Pancreas (tissue), 10 donors: Measurements from ENCODE around the gene DNAH1. TPM values are rescaled to one million over a fixed set of nuclear protein-coding genes. Genes with fewer than 3 reads are reported as not detected.

Experiments
- ATAC-seq, 4 donors: fragments of 200-7000 bp; cut with Tn5 transposase; one replicate each; pipeline versions ENCODE4 v1.8.0 to v1.9.1; 2020; ENCODE audit warnings: mild to moderate bottlenecking in 4 of 4, moderate library complexity in 4 of 4
- DNase-seq, 6 donors: peaks; one replicate each; pipeline ENCODE4 v3.0.0-alpha.2; 2020
- FAIRE-seq: peaks from 2 replicates; lab custom pipeline; 2012; peaks lifted over from hg19 to GRCh38; lab: Jason Lieb, UNC
- H3K27ac ChIP-seq, 4 donors: fragments of 200-600 bp; sonication (generic); 1 replicate in 3 of 4; 2 replicates in 1 of 4; pipeline versions ENCODE4 v1.5.0 to v1.8.0; 2020
- H3K27me3 ChIP-seq, 4 donors: fragments of 200-600 bp; one replicate each; pipeline ENCODE4 v1.8.0; 2021
- H3K36me3 ChIP-seq, 3 donors: fragments of 200-600 bp; sonication (generic) in 1 of 3; one replicate each; pipeline versions ENCODE4 v1.5.0 to v1.8.0; 2020 to 2021
- H3K4me1 ChIP-seq, 3 donors: fragments of 200-600 bp; one replicate each; pipeline ENCODE4 v1.8.0; 2021
- H3K4me3 ChIP-seq, 4 donors: fragments of 200-600 bp; sonication (generic) in 2 of 4; one replicate each; pipeline versions ENCODE4 v1.5.0 to v1.8.0; 2020 to 2021
- H3K9me3 ChIP-seq, 4 donors: fragments of 200-600 bp; one replicate each; pipeline ENCODE4 v1.8.0; 2021
- CTCF ChIP-seq, 4 donors: fragments of 200-600 bp; sonication (generic) in 3 of 4; IDR thresholded peaks; one replicate each; pipeline versions ENCODE4 v1.5.0 to v1.8.0; 2021; ENCODE audit warnings: antibody characterized with exemption in 4 of 4
- WGBS, 2 donors: extraction: QIAGEN DNeasy Blood & Tissue Kit; methylation state at CpG; one replicate each; pipeline ENCODE4 v1.1.7; 2013; 5-methylcytosine and 5-hydroxymethylcytosine counted together
- intact Hi-C, 3 donors: fragments of 100-400 bp; cut with DNase I; formaldehyde crosslinking; loops; one replicate each; pipeline versions ENCODE4 v1.11.1 to v1.14.2; 2022
- polyA plus RNA-seq, 2 donors: library from polyadenylated mRNA; stranded (reverse); fragments of 200-250 nt; gene quantifications; one replicate each; pipeline ENCODE4 v1.2.3, GENCODE V29; 2013
- total RNA-seq, 6 donors: library from RNA; stranded (reverse); fragmentation: NEBNext Ultra II Directional in 4 of 6; extraction: Animal tissue kit (Norgen Biotek cat#: 25700) in 4 of 6; gene quantifications; one replicate each; pipeline versions ENCODE4 v1.2.1 to v1.2.4, GENCODE V29; 2021 to 2023
- donor health status: healthy with polysubstance abuse.
- donor health status: DM: no; HTN: no; CAD: no; lungs with moderate emphysema.
- donor health status: DM: no; HTN: no; CAD: no.
- donor health status: control.
- donor health status: control.
- donor health status: Bipolar disorder and iron deficiency.
- donor health status: DM: yes; HTN: yes; CAD: no.
- donor health status: DM: no; HTN: no; CAD: no.
- donor health status: DM: no; HTN: no; CAD: no.
- donor health status: DM: yes; HTN: yes; CAD: no.

Gene DNAH1
- total and polyA plus RNA-seq, 8 donors = 2.9 to 11.4 (median 4.6) TPM

GRCh38 chr3:52367891-52368880 lies 52.1 kb downstream of the DNAH1 start:
- Histone ChIP-seq H3K9me3 (no peaks in the 10 kb centered on the region), H3K27ac (no peak overlapping the region), H3K36me3 (no peaks in the 10 kb centered on the region), H3K4me3 (no peak overlapping the region), H3K4me1 (no peaks in the 10 kb centered on the region), H3K27me3 (no peaks in the 10 kb centered on the region)
- intact Hi-C loops = no loop called here
- DNase-seq (no peak), ATAC-seq (no peak), FAIRE-seq (no peak)
- no peak for TF ChIP-seq CTCF (IDR thresholded peaks at IDR 0.05)
- 78 to 79% methylated on average over 19 of the region's 19 CpGs for WGBS, 2 donors

- Histone ChIP-seq H3K27ac (no peak overlapping the region), H3K9me3 (no peaks in the 10 kb centered on the region), H3K4me3 (no peak overlapping the region), H3K36me3 (no peaks in the 10 kb centered on the region), H3K4me1 (no peaks in the 10 kb centered on the region), H3K27me3 (no peaks in the 10 kb centered on the region)
- no peak for FAIRE-seq
- no peak for DNase-seq
- TF ChIP-seq CTCF (IDR thresholded peaks at IDR 0.05) = no peak
- 90 to 91% methylated on average over 13 of the region's 13 CpGs for WGBS, 2 donors
- no peak for ATAC-seq
- intact Hi-C loops = no loop called here
These were observed 54.4 kb downstream of the DNAH1 start for GRCh38 chr3:52370531-52370930.

GRCh38 chr3:52372822-52373504 lies 56.8 kb downstream of the DNAH1 start:
- Histone ChIP-seq H3K4me3 (no peak overlapping the region), H3K27me3 (no peaks in the 10 kb centered on the region), H3K36me3 (no peaks in the 10 kb centered on the region), H3K4me1 (no peaks in the 10 kb centered on the region), H3K9me3 (no peaks in the 10 kb centered on the region), H3K27ac (no peak overlapping the region)
- 73 to 76% methylated on average over 38 to 40 of the region's 40 CpGs for WGBS, 2 donors
- peak in 1 of 4 donors; percentile 39 for ATAC-seq
- no peak for FAIRE-seq
- no peak for TF ChIP-seq CTCF (IDR thresholded peaks at IDR 0.05)
- intact Hi-C loops = no loop called here
- DNase-seq = peak in 1 of 6 donors; percentile 66

- DNase-seq (no peak), FAIRE-seq (no peak), ATAC-seq (no peak)
- H3K36me3 ChIP-seq = no peaks in the 10 kb centered on the region
- WGBS, 2 donors = 75 to 77% methylated on average over 6 of the region's 6 CpGs
- H3K4me1 ChIP-seq = no peaks in the 10 kb centered on the region
- no peak for TF ChIP-seq CTCF (IDR thresholded peaks at IDR 0.05)
- no peak overlapping the region for H3K27ac ChIP-seq
- H3K27me3 ChIP-seq = no peaks in the 10 kb centered on the region
- intact Hi-C loops = no loop called here
- H3K4me3 ChIP-seq = no peak overlapping the region
- no peaks in the 10 kb centered on the region for H3K9me3 ChIP-seq
These were observed 57.6 kb downstream of the DNAH1 start for GRCh38 chr3:52373676-52374075.
